22Rv1 (cell line): ENCODE measurements around the gene EDC4.

Experiments
- H3K27ac ChIP-seq: fragments of 450-650 bp; 2 replicates; pipeline ENCODE4 v1.5.1; 2017
- ZFX ChIP-seq: fragments of 450-650 bp; IDR thresholded peaks from 2 replicates; pipeline ENCODE4 v1.6.1; 2017; ENCODE audit warnings: antibody characterized with exemption, borderline replicate concordance
- TF ChIP-seq, protein P1 (sequence below): fragments of 450-650 bp; IDR thresholded peaks from 2 replicates; pipeline ENCODE4 v1.5.1; 2017; ENCODE audit warnings: mild to moderate bottlenecking

EDC4 gene

DNA sequence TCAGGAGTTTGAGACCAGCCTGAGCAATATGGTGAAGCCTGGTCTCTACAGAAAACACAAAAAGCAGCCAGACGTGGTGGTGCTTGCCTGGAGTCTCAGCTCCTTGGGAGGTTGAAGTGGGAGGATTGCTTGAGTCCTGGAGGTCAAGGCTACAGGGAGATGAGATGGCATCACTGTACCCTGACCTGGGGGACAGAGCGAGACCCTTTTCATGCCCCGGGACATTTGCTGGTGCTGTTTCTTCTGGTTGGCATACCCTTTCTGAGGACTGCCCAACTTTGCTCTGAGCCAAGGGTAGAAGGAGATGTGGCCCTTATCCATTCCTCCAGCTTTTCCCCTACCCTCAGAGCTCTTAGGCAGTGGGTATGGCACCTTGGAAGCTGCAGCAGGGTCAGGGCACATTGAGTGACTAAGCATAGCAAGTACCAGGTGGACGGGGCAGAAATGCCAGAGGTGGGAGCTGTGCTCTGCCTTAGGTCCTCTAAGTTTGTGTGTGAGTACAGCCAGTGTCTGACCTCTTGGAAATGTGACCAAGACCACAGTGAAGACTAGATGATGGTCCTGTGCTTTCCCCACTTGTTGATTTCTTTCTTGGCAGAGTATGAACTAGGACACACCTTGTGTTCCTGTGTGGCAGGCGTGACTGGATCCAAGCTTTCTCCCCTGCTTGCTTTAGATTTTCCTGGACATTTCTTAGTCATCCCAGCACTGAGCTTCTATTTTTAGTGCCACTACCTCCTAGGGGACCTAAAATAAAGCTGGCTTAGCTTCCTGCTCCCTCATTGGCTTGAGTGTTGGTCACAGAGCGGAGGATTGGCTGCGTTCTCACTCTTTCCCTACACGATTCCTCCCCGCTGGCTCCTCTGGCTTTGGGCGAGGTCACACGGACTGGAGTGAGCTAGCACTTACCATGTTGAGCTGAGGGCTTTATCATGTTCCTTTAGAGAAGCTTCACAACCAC is 9.9 kb upstream of the EDC4 start:
- no peak for TF ChIP-seq ZFX
- TF ChIP-seq, protein P1, sequence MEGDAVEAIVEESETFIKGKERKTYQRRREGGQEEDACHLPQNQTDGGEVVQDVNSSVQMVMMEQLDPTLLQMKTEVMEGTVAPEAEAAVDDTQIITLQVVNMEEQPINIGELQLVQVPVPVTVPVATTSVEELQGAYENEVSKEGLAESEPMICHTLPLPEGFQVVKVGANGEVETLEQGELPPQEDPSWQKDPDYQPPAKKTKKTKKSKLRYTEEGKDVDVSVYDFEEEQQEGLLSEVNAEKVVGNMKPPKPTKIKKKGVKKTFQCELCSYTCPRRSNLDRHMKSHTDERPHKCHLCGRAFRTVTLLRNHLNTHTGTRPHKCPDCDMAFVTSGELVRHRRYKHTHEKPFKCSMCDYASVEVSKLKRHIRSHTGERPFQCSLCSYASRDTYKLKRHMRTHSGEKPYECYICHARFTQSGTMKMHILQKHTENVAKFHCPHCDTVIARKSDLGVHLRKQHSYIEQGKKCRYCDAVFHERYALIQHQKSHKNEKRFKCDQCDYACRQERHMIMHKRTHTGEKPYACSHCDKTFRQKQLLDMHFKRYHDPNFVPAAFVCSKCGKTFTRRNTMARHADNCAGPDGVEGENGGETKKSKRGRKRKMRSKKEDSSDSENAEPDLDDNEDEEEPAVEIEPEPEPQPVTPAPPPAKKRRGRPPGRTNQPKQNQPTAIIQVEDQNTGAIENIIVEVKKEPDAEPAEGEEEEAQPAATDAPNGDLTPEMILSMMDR: no peak
- peak overlapping the region; percentile 17 for H3K27ac ChIP-seq

DNA sequence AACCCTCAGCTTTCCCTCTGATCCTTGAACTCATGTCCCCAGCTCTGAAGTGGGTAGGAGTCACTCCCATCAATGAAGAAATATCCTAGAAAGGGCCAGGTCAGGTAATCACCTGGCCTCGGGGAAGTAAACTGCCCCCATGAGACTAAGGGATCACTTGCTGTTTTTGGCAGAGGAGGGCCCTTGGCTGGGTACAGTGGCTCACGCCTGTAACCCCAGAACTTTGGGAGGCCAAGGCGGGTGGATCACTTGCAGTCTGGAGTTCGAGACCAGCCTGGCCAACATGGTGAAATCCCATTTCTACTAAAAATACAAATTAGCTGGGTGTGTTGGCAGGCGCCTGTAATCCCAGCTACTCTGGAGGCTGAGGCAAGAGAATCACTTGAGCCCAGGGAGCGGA is 8.8 kb upstream of the EDC4 start:
- H3K27ac ChIP-seq: peak overlapping the region; percentile 17; the same call in 1 of the 2 replicates

DNA sequence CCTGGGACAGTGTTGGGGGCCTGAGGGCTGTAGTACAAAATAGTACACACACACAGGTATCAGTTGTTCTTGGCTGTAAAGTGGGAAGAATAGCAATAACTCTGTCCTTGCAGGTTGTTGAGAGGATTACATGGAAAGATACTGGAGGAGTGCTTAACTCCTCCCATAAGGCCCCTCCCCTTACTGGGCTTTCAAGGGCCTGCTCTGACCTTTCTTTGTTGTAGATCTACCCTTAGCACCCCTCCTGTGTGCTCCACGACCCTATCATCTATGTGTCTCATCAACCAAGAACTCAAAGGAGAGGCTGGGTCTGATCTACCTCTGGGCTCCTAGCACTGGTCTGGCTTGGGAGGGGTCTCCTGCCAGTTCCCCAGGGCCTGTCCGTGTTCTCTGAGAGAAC is 8.3 kb upstream of the EDC4 start:
- no peak overlapping the region for H3K27ac ChIP-seq
- TF ChIP-seq, protein P1: no peak
- TF ChIP-seq ZFX: no peak

DNA sequence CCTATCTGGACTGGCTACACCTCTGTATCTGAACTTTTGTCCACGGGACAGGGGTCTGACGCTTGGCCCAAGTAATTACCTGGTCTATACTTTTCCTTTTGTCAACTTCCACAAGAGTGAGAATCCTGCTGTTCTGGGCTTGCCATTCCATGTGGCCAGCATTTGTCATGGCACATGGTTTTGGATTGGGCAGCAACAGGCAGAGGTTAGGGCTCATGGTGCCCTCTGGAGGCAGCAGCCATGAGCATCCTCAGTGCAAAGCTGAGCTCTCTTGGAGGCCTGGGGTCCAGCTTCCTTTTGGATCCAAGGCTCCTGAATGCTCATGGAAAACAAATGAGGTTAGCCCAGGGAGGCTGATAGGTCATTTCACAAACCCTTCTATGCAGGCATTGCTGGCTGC is 7.5 kb upstream of the EDC4 start:
- no peak overlapping the region for H3K27ac ChIP-seq
- TF ChIP-seq, protein P1: peak; percentile 59
- no peak for TF ChIP-seq ZFX

DNA sequence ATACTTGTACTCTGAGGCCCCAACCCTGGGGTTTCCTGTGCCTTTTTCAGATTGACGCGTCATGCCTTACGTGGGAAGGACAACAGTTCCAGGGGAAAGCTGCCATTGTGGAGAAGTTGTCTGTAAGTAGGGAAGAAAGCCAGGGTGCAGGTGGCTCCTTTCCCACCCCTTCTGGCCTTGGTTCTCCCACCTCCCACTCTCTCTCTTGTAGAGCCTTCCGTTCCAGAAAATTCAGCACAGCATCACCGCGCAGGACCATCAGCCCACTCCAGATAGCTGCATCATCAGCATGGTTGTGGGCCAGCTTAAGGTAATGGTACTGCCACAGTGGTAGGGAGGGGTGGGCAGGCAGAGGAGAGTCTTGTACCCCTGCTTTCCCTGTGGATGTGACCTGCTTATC is 4.6 kb upstream of the EDC4 start:
- H3K27ac ChIP-seq: no peak overlapping the region
- TF ChIP-seq, protein P1: no peak
- no peak for TF ChIP-seq ZFX

DNA sequence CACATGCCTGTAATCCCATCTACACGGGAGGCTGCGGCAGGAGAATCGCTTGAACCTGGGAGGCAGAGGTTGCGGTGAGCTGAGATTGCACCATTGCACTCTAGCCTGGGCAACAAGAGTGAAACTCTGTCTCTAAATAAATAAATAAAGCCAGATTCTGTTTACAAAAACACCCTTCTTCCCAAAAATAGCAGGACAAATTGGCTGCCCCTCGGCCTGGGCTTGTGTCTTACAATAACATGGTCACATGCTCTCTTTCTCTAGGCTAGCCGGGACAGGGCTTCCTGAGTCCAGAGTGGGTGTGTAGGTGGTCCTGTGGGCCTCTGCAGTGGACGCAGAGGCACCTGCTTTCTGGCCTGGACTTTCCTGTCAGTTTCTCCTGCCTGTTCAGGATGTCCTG is 3.2 kb upstream of the EDC4 start:
- no peak for TF ChIP-seq ZFX
- TF ChIP-seq, protein P1: no peak
- H3K27ac ChIP-seq: peak overlapping the region; percentile 72; the same call in 1 of the 2 replicates

DNA sequence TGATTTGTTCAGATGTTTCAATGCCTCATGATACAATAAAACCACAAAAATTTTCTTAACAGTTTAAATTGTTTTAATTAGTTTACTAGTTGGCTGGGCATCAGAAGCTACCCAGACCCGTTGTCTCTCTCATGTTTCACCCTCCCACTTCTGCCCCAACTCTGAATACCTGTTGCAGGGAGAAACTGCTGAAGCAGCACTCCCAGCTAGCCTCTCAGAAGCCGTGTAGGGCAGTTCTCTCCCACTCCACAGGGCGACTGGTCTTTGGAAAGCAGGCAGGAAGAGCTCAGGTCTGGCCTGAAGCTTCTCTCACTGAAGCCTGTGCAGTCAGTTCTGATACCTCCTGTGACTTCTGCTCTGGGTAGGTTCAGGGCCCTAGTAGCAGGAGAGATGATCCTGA is 1.6 kb upstream of the EDC4 start:
- H3K27ac ChIP-seq: peak overlapping the region; percentile 72; the same call in 1 of the 2 replicates
- no peak for TF ChIP-seq ZFX
- TF ChIP-seq, protein P1: no peak
